ENCODE data around the gene HOXA11.

Gene HOXA11

DNA sequence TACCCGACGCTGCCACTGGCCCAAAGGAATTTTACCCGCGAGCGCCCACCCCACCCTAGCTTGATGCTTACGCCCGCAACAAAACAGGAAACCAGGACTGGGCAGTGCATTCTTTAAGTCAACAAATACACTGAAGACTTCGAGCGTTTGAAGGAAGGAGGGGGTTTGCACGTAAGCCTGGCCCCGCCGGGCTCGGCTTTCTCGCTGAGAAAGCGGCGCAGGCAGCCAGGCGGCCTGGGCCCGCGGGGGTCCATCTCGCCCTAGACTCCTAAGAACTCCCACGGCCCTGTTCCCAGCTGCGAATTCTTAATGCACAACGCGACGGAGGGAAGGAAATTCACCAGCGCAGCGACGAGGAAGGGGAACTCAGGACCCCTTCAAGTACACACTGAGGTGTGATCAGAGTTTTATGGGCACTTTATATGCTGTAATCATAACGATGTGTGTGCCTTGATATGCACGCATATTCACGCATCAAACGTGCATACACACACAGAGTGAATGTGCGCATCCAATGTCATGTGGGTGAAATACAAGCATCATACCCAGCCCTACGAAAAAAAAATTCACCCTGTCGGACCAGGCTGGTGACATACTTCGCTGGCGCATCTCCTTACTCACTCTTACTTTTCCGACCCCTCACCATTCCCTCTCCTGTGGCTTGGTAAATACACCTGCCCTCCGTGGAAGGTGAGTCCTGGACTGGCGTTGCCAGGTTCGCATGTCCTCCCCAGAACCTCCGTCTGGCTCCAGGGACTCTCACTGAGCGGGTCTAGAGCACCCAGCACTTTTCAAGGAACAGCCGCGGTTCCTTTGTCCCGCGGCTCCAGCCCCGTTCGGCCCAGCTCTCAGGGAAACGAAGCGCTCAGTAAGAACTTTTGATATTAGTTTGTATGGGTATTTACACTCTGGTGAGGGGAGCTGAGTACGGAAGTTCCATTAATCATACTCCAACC, 20.6 kb upstream of the HOXA11 start:
- Histone ChIP-seq H3K27me3 (replicated peaks in 2 of 5; ENCODE audit: control insufficient read depth in 4 of 5, insufficient read depth in 5 of 5, low read length in 4 of 5) (peaks cover 18 to 100% (median 86%) of the 10 kb centered on the region in 5 experiments), H3K4me1 (ENCODE audit: control extremely low read depth in 1 of 4, control insufficient read depth in 4 of 4, insufficient read depth in 4 of 4, low read length in 3 of 4) (peaks cover 0 to 30% (median 22%) of the 10 kb centered on the region in 4 experiments), H3K4me3 (ENCODE audit: control insufficient read depth in 1 of 7, extremely low read depth in 1 of 7, insufficient read depth in 4 of 7, low read depth in 2 of 7, low read length in 6 of 7) (no peak overlapping the region), H3K36me3 (ENCODE audit: control insufficient read depth in 4 of 4, insufficient read depth in 4 of 4, low read length in 3 of 4) (no peaks in the 10 kb centered on the region), H3K9me3 (ENCODE audit: control extremely low read depth in 1 of 5, control insufficient read depth in 4 of 5, insufficient read depth in 2 of 5, low read depth in 1 of 5, low read length in 4 of 5) (no peaks in the 10 kb centered on the region), H3K27ac (ENCODE audit: insufficient read depth in 1 of 2, low read depth in 1 of 2, low read length in 2 of 2, poor library complexity in 1 of 2, severe bottlenecking in 2 of 2) (no peak overlapping the region)
- WGBS (ENCODE audit: insufficient coverage), result 9% methylated on average over 52 of the region's 52 CpGs
- DNase-seq, result no peak
- ChIA-PET CTCF (interaction anchor here (0.6 to 0.9 kb wide), 3 partner anchors 9 to 847 kb away, joined by 3 read pairs; no protein-coding TSS in a partner anchor), POLR2A (no interaction called here)

GRCh38 chr7:27204851-27205322, 19.9 kb upstream of the HOXA11 start:
- DNase-seq, result no peak
- POLR2A ChIA-PET, result no interaction called here

GRCh38 chr7:27203964-27204594, 19.0 kb upstream of the HOXA11 start:
- Histone ChIP-seq H3K9me3 (ENCODE audit: control extremely low read depth in 1 of 5, control insufficient read depth in 4 of 5, insufficient read depth in 2 of 5, low read depth in 1 of 5, low read length in 4 of 5) (no peaks in the 10 kb centered on the region), H3K36me3 (ENCODE audit: control insufficient read depth in 4 of 4, insufficient read depth in 4 of 4, low read length in 3 of 4) (no peaks in the 10 kb centered on the region), H3K4me3 (ENCODE audit: control insufficient read depth in 1 of 7, extremely low read depth in 1 of 7, insufficient read depth in 4 of 7, low read depth in 2 of 7, low read length in 6 of 7) (no peak overlapping the region), H3K27ac (ENCODE audit: insufficient read depth in 1 of 2, low read depth in 1 of 2, low read length in 2 of 2, poor library complexity in 1 of 2, severe bottlenecking in 2 of 2) (no peak overlapping the region), H3K27me3 (replicated peaks in 2 of 5; ENCODE audit: control insufficient read depth in 4 of 5, insufficient read depth in 5 of 5, low read length in 4 of 5) (peaks cover 18 to 99% (median 78%) of the 10 kb centered on the region in 5 experiments), H3K4me1 (ENCODE audit: control extremely low read depth in 1 of 4, control insufficient read depth in 4 of 4, insufficient read depth in 4 of 4, low read length in 3 of 4) (peaks cover 0 to 36% (median 32%) of the 10 kb centered on the region in 4 experiments)
- ChIA-PET CTCF (interaction anchor here (0.9 to 1.5 kb wide), 4 partner anchors 9 to 1348 kb away, joined by 3 to 4 read pairs (median 3); no protein-coding TSS in a partner anchor), POLR2A (no interaction called here)
- WGBS (ENCODE audit: insufficient coverage), result 17% methylated on average over 3 of the region's 4 CpGs
- no peak for DNase-seq

More at GRCh38 chr7:27204851-27205322, 19.9 kb upstream of the HOXA11 start:
- 7% methylated on average over 41 of the region's 41 CpGs for WGBS (ENCODE audit: insufficient coverage)
- Histone ChIP-seq H3K4me1 (ENCODE audit: control extremely low read depth in 1 of 4, control insufficient read depth in 4 of 4, insufficient read depth in 4 of 4, low read length in 3 of 4) (peaks cover 0 to 32% (median 25%) of the 10 kb centered on the region in 4 experiments), H3K36me3 (ENCODE audit: control insufficient read depth in 4 of 4, insufficient read depth in 4 of 4, low read length in 3 of 4) (no peaks in the 10 kb centered on the region), H3K27ac (ENCODE audit: insufficient read depth in 1 of 2, low read depth in 1 of 2, low read length in 2 of 2, poor library complexity in 1 of 2, severe bottlenecking in 2 of 2) (no peak overlapping the region), H3K4me3 (ENCODE audit: control insufficient read depth in 1 of 7, extremely low read depth in 1 of 7, insufficient read depth in 4 of 7, low read depth in 2 of 7, low read length in 6 of 7) (peak overlapping the region in 1 of 7 experiments; percentile 4), H3K27me3 (replicated peaks in 2 of 5; ENCODE audit: control insufficient read depth in 4 of 5, insufficient read depth in 5 of 5, low read length in 4 of 5) (peaks cover 18 to 100% (median 84%) of the 10 kb centered on the region in 5 experiments), H3K9me3 (ENCODE audit: control extremely low read depth in 1 of 5, control insufficient read depth in 4 of 5, insufficient read depth in 2 of 5, low read depth in 1 of 5, low read length in 4 of 5) (no peaks in the 10 kb centered on the region)
- CTCF ChIA-PET, result interaction anchor here (0.9 kb wide), 4 partner anchors 10 to 816 kb away, joined by 3 to 4 read pairs (median 3); no protein-coding TSS in a partner anchor

DNA sequence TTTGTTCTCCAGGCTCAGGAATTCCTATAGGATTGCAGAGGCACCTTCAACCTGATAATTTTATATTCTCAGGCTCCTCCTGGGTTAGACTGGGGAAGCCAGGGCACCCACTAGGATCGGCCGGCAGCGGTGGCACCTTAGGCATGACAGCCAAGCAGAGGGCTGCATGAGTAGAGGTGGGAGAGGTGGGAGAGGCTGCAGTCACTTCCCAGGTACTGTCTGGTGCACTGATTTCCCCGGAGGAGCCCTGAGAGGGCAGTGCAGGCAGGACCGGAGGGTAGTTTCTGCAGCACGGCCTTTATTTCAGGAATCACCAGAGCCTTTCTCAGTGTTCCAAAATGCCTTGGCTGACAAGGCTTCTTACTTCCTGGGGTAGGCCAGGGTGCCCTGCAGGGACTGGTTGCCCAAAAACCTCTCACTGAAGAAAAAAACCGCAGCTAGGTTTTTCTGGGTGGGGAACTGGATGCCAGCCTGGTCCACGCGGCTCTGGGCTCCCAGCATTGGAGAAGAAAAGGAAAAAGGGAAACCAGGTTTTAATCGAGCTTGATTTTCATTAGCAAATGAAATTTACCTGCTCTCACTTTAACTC, 18.4 kb upstream of the HOXA11 start:
- Histone ChIP-seq H3K9me3 (ENCODE audit: control extremely low read depth in 1 of 5, control insufficient read depth in 4 of 5, insufficient read depth in 2 of 5, low read depth in 1 of 5, low read length in 4 of 5) (no peaks in the 10 kb centered on the region), H3K36me3 (ENCODE audit: control insufficient read depth in 4 of 4, insufficient read depth in 4 of 4, low read length in 3 of 4) (no peaks in the 10 kb centered on the region), H3K4me3 (ENCODE audit: control insufficient read depth in 1 of 7, extremely low read depth in 1 of 7, insufficient read depth in 4 of 7, low read depth in 2 of 7, low read length in 6 of 7) (no peak overlapping the region), H3K27ac (ENCODE audit: insufficient read depth in 1 of 2, low read depth in 1 of 2, low read length in 2 of 2, poor library complexity in 1 of 2, severe bottlenecking in 2 of 2) (no peak overlapping the region), H3K27me3 (replicated peaks in 2 of 5; ENCODE audit: control insufficient read depth in 4 of 5, insufficient read depth in 5 of 5, low read length in 4 of 5) (peaks cover 18 to 99% (median 77%) of the 10 kb centered on the region in 5 experiments), H3K4me1 (ENCODE audit: control extremely low read depth in 1 of 4, control insufficient read depth in 4 of 4, insufficient read depth in 4 of 4, low read length in 3 of 4) (peaks cover 0 to 39% (median 35%) of the 10 kb centered on the region in 4 experiments)
- WGBS (ENCODE audit: insufficient coverage), result 8% methylated on average over 7 of the region's 10 CpGs
- no peak for DNase-seq
- ChIA-PET POLR2A (no interaction called here), CTCF (interaction anchor here (1.3 to 1.6 kb wide), 4 partner anchors 9 to 1348 kb away, joined by 3 to 4 read pairs (median 3); no protein-coding TSS in a partner anchor)

- H3K4me3 ChIP-seq (ENCODE audit: control insufficient read depth in 1 of 7, extremely low read depth in 1 of 7, insufficient read depth in 4 of 7, low read depth in 2 of 7, low read length in 6 of 7), result no peak overlapping the region
- H3K4me1 ChIP-seq (ENCODE audit: control extremely low read depth in 1 of 4, control insufficient read depth in 4 of 4, insufficient read depth in 4 of 4, low read length in 3 of 4), result peaks cover 0 to 39% (median 36%) of the 10 kb centered on the region in 4 experiments
- no peaks in the 10 kb centered on the region for H3K9me3 ChIP-seq (ENCODE audit: control extremely low read depth in 1 of 5, control insufficient read depth in 4 of 5, insufficient read depth in 2 of 5, low read depth in 1 of 5, low read length in 4 of 5)
- H3K27me3 ChIP-seq (replicated peaks in 2 of 5; ENCODE audit: control insufficient read depth in 4 of 5, insufficient read depth in 5 of 5, low read length in 4 of 5), result peaks cover 23 to 99% (median 78%) of the 10 kb centered on the region in 5 experiments
- peak in 1 of 3 donors; percentile 37 for DNase-seq
- H3K36me3 ChIP-seq (ENCODE audit: control insufficient read depth in 4 of 4, insufficient read depth in 4 of 4, low read length in 3 of 4), result no peaks in the 10 kb centered on the region
- POLR2A ChIA-PET, result no interaction called here
- no peak overlapping the region for H3K27ac ChIP-seq (ENCODE audit: insufficient read depth in 1 of 2, low read depth in 1 of 2, low read length in 2 of 2, poor library complexity in 1 of 2, severe bottlenecking in 2 of 2)
- WGBS (ENCODE audit: insufficient coverage), result no CpG with 5 or more reads among the region's 3 CpGs
- CTCF ChIA-PET, result interaction anchor here (1.0 to 1.6 kb wide), 4 partner anchors 8 to 13 kb away, joined by 3 to 4 read pairs (median 3); no protein-coding TSS in a partner anchor
These were observed 17.8 kb upstream of the HOXA11 start for GRCh38 chr7:27202862-27203134.

GRCh38 chr7:27202018-27202861, 17.2 kb upstream of the HOXA11 start:
- peaks cover 29 to 99% (median 79%) of the 10 kb centered on the region in 5 experiments for H3K27me3 ChIP-seq (replicated peaks in 2 of 5; ENCODE audit: control insufficient read depth in 4 of 5, insufficient read depth in 5 of 5, low read length in 4 of 5)
- no peaks in the 10 kb centered on the region for H3K9me3 ChIP-seq (ENCODE audit: control extremely low read depth in 1 of 5, control insufficient read depth in 4 of 5, insufficient read depth in 2 of 5, low read depth in 1 of 5, low read length in 4 of 5)
- H3K4me1 ChIP-seq (ENCODE audit: control extremely low read depth in 1 of 4, control insufficient read depth in 4 of 4, insufficient read depth in 4 of 4, low read length in 3 of 4), result peaks cover 0 to 39% (median 36%) of the 10 kb centered on the region in 4 experiments
- DNase-seq, result no peak
- no peak overlapping the region for H3K27ac ChIP-seq (ENCODE audit: insufficient read depth in 1 of 2, low read depth in 1 of 2, low read length in 2 of 2, poor library complexity in 1 of 2, severe bottlenecking in 2 of 2)
- ChIA-PET POLR2A (no interaction called here), CTCF (interaction anchor here (1.0 to 1.6 kb wide), 4 partner anchors 8 to 14 kb away, joined by 3 to 4 read pairs (median 3); no protein-coding TSS in a partner anchor)
- no peaks in the 10 kb centered on the region for H3K36me3 ChIP-seq (ENCODE audit: control insufficient read depth in 4 of 4, insufficient read depth in 4 of 4, low read length in 3 of 4)
- 17% methylated on average over 24 of the region's 30 CpGs for WGBS (ENCODE audit: insufficient coverage)
- no peak overlapping the region for H3K4me3 ChIP-seq (ENCODE audit: control insufficient read depth in 1 of 7, extremely low read depth in 1 of 7, insufficient read depth in 4 of 7, low read depth in 2 of 7, low read length in 6 of 7)
